Measurements from ENCODE around the gene CLPX.
"Not testable (repeated sequence)": the region's sequence is repeated elsewhere in the genome, so short reads cannot be mapped to it uniquely, and the experiment has no call there.

The CLPX gene

GRCh38 chr15:65165875-65166274 is 19.3 kb downstream of the CLPX start:
- no peak for DNase-seq

- DNase-seq: no peak
These were observed 21.0 kb downstream of the CLPX start for GRCh38 chr15:65164139-65164538.

GRCh38 chr15:65163041-65163440 is 22.1 kb downstream of the CLPX start:
- no peak for DNase-seq

- no peak for DNase-seq
These were observed 28.4 kb downstream of the CLPX start for GRCh38 chr15:65156692-65157091.

GRCh38 chr15:65154720-65155119 is 30.4 kb downstream of the CLPX start:
- no peak for DNase-seq

- DNase-seq: no peak
These were observed 37.2 kb downstream of the CLPX start for GRCh38 chr15:65147902-65148301.

GRCh38 chr15:65146438-65146837 is 38.7 kb downstream of the CLPX start:
- no peak for DNase-seq

- not testable (repeated sequence) for DNase-seq
These were observed 46.5 kb downstream of the CLPX start for GRCh38 chr15:65138631-65139030.

- DNase-seq: not testable (repeated sequence)
These were observed 47.2 kb downstream of the CLPX start for GRCh38 chr15:65137893-65138292.

- DNase-seq: not testable (repeated sequence)
These were observed 48.1 kb downstream of the CLPX start for GRCh38 chr15:65137089-65137488.

- DNase-seq: no peak
These were observed 50.6 kb downstream of the CLPX start for GRCh38 chr15:65134538-65134937.

GRCh38 chr15:65133548-65134200 is 51.5 kb downstream of the CLPX start, which contains the start of gene PDCD7:
TSS of gene PDCD7 (minus strand) at chr15:65133808. CDS start at chr15:65133781, 27 bp downstream.
- peak; percentile 36 to 61 (median 48) for DNase-seq

GRCh38 chr15:65132878-65133547 is 52.1 kb downstream of the CLPX start:
- no peak for DNase-seq

- DNase-seq: no peak
These were observed 54.2 kb downstream of the CLPX start for GRCh38 chr15:65130941-65131340.

GRCh38 chr15:65115542-65115941 is 69.6 kb downstream of the CLPX start:
- no peak for DNase-seq

- no peak for DNase-seq
These were observed 70.1 kb downstream of the CLPX start, which contains the start of gene UBAP1L for GRCh38 chr15:65115086-65115485. TSS of gene UBAP1L (minus strand) at chr15:65115200. CDS start at chr15:65106215, 8,985 bp downstream.

- DNase-seq: no peak
These were observed 74.4 kb downstream of the CLPX start for GRCh38 chr15:65110676-65111292.

GRCh38 chr15:65106011-65106590 is 79.0 kb downstream of the CLPX start:
- DNase-seq: no peak

GRCh38 chr15:65105038-65105437 is 80.1 kb downstream of the CLPX start:
- DNase-seq: no peak

GRCh38 chr15:65102912-65103311 is 82.2 kb downstream of the CLPX start:
- no peak for DNase-seq

- no peak for DNase-seq
These were observed 83.0 kb downstream of the CLPX start for GRCh38 chr15:65101891-65102708.

- DNase-seq: peak in 3 of 4 experiments; percentile 12 to 22 (median 20)
These were observed 83.7 kb downstream of the CLPX start for GRCh38 chr15:65101411-65101890.
